ENCODE measurements around the gene OSMR. TPM values are rescaled to one million over a fixed set of nuclear protein-coding genes. Genes with fewer than 3 reads are reported as not detected.

Gene OSMR
- total RNA-seq (ENCODE audit: unreplicated experiment): 17.4 TPM
- long read RNA-seq, full-length matches to known transcripts: 1 of 4 reads
- long read RNA-seq, partial matches to known transcripts: 0 of 4 reads
- long read RNA-seq, other reads (novel, unspliced or antisense): 3 of 4 reads

DNA sequence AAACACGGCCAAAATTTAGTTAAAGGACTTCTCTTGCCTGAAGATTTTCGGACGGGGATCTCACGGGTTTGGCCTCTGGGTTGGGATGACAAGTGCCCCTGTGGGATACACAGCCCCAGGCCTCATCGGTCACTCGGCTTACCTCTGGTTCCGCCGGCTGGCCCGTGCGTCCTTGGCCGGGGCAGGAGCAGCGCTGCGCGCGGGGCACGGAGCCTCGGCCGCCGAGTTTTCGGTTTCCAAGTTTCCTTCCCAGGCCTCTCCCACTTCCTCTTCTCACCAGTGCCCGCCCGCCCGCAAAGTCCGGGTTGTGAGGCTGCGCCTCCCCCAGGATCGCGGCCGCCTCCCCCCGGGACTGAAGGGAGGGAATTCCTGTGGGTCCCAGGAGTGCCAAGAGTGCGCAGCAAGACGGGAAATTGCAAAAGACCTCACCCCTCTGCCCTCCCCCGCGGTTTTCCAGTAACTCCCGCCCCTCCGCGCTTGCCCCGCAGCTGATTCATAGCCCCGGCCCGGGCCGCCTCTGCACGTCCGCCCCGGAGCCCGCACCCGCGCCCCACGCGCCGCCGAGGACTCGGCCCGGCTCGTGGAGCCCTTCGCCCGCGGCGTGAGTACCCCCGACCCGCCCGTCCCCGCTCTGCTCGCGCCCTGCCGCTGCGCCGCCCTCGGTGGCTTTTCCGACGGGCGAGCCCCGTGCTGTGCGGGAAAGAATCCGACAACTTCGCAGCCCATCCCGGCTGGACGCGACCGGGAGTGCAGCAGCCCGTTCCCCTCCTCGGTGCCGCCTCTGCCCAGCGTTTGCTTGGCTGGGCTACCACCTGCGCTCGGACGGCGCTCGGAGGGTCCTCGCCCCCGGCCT lies at the start of gene OSMR:
Gene OSMR (plus strand): TSS at position 487 of the 853 bp plus-strand sequence. CDS start 23,033 bp downstream, outside the sequence.
- peak; percentile 73 for DNase-seq (ENCODE audit: low spot score)
- H3K4me1 Mint-ChIP-seq (ENCODE audit: unreplicated experiment): peaks cover 24% of the 10 kb centered on the region
- H3K9me3 Mint-ChIP-seq (ENCODE audit: unreplicated experiment): no peaks in the 10 kb centered on the region
- peaks cover 7% of the 10 kb centered on the region for H3K27me3 Mint-ChIP-seq (ENCODE audit: unreplicated experiment)
- H3K36me3 Mint-ChIP-seq (ENCODE audit: low read depth, unreplicated experiment): no peaks in the 10 kb centered on the region
- H3K4me3 Mint-ChIP-seq (ENCODE audit: unreplicated experiment): peak within 1 kb of the TSS; percentile 96
- TF ChIP-seq, protein P1, sequence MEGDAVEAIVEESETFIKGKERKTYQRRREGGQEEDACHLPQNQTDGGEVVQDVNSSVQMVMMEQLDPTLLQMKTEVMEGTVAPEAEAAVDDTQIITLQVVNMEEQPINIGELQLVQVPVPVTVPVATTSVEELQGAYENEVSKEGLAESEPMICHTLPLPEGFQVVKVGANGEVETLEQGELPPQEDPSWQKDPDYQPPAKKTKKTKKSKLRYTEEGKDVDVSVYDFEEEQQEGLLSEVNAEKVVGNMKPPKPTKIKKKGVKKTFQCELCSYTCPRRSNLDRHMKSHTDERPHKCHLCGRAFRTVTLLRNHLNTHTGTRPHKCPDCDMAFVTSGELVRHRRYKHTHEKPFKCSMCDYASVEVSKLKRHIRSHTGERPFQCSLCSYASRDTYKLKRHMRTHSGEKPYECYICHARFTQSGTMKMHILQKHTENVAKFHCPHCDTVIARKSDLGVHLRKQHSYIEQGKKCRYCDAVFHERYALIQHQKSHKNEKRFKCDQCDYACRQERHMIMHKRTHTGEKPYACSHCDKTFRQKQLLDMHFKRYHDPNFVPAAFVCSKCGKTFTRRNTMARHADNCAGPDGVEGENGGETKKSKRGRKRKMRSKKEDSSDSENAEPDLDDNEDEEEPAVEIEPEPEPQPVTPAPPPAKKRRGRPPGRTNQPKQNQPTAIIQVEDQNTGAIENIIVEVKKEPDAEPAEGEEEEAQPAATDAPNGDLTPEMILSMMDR (IDR thresholded peaks at IDR 0.05; ENCODE audit: unreplicated experiment): no peak
- H3K27ac Mint-ChIP-seq (ENCODE audit: unreplicated experiment): peak within 1 kb of the TSS; percentile 84

DNA sequence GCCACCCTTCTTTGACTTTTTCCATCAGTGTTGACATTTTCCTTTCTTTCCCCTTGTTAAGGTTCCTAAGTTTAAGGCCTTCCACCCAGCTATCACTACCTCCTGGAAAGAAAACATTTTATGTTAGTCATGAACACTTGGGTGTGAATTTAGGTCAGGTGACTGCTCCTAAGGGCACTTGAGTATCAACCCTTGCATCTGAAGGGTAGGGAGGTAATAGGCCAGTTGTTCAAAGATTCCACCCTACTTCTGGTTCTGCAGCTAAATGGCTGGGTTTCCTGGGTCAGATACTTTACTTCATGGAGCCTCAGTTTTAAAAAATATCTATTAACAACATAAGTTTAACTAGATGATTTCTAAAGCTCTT lies 49.1 kb upstream of the OSMR start:
- TF ChIP-seq, protein P1 (IDR thresholded peaks at IDR 0.05; ENCODE audit: unreplicated experiment): no peak
- Mint-ChIP-seq H3K27me3 (ENCODE audit: unreplicated experiment) (peaks cover 2% of the 10 kb centered on the region), H3K4me3 (ENCODE audit: unreplicated experiment) (no peak overlapping the region), H3K9me3 (ENCODE audit: unreplicated experiment) (no peaks in the 10 kb centered on the region), H3K27ac (ENCODE audit: unreplicated experiment) (no peak overlapping the region), H3K4me1 (ENCODE audit: unreplicated experiment) (no peaks in the 10 kb centered on the region), H3K36me3 (ENCODE audit: low read depth, unreplicated experiment) (no peaks in the 10 kb centered on the region)
- DNase-seq (ENCODE audit: low spot score): no peak

DNA sequence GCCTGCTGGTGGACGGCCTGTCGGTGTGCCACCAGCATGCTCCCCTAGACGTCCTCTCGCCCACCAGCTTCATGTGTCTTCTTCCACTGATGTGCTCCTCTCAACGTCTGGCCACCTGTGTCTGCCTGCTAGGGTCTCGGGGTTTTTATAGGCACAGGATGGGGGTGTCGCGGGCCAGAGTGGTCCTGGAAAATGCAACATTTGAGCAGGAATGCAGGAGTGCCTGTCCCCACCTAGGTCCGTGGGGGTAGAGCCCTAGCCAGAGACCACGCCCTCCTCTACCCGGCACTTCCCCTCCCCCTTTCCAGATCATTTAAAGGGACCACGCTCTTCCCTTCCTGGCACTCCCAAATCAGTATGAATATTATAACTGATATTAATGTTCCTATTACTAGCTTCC lies 48.0 kb upstream of the OSMR start:
- no peak overlapping the region for H3K4me3 Mint-ChIP-seq (ENCODE audit: unreplicated experiment)
- H3K27me3 Mint-ChIP-seq (ENCODE audit: unreplicated experiment): peaks cover 4% of the 10 kb centered on the region

DNA sequence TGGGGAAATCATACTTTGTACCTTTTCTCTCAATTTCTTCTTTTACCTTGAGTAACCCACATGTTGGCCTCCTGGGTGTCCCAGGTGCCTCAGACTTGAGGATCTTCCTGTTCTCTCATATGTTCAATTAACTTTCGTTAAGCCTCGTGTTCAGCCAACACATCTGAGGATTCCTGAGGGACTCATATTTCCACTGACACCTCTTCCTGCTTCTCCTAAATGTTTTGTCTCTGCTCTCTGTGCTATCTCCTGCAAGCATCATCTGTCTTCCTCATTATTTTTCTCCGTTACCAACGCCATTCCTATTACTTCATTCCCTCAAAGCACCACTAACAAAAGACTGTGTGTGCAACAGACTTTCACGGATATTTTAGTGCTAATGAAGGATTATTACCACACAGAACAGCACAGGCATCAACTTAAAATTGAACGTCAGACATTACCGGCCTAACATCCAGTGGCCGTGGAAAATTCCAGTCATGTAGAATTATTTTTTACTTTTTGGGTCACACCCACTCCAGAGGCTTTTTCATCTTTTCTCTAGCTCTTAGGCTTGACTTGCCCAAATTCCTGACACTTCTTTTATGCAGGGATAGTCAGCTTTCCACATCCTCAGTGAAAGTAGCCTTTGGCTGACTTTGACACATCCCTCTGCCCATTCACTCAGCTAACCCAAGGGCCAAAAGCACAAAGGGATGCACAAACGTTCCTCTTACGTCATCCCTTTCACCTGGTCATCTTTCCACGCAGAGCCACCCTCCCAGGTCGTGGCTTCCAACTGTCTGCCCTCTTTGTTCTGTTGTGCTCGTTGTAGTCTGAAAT lies 46.0 kb upstream of the OSMR start:
- H3K9me3 Mint-ChIP-seq (ENCODE audit: unreplicated experiment): no peaks in the 10 kb centered on the region
- no peaks in the 10 kb centered on the region for H3K4me1 Mint-ChIP-seq (ENCODE audit: unreplicated experiment)
- no peak overlapping the region for H3K4me3 Mint-ChIP-seq (ENCODE audit: unreplicated experiment)
- DNase-seq (ENCODE audit: low spot score): no peak
- H3K27ac Mint-ChIP-seq (ENCODE audit: unreplicated experiment): no peak overlapping the region
- TF ChIP-seq, protein P1 (IDR thresholded peaks at IDR 0.05; ENCODE audit: unreplicated experiment): no peak
- peaks cover 4% of the 10 kb centered on the region for H3K27me3 Mint-ChIP-seq (ENCODE audit: unreplicated experiment)
- no peaks in the 10 kb centered on the region for H3K36me3 Mint-ChIP-seq (ENCODE audit: low read depth, unreplicated experiment)

More for the DNA sequence above, 48.0 kb upstream of the OSMR start:
- TF ChIP-seq, protein P1 (IDR thresholded peaks at IDR 0.05; ENCODE audit: unreplicated experiment): no peak
- DNase-seq (ENCODE audit: low spot score): no peak
- Mint-ChIP-seq H3K27ac (ENCODE audit: unreplicated experiment) (no peak overlapping the region), H3K4me1 (ENCODE audit: unreplicated experiment) (no peaks in the 10 kb centered on the region), H3K36me3 (ENCODE audit: low read depth, unreplicated experiment) (no peaks in the 10 kb centered on the region), H3K9me3 (ENCODE audit: unreplicated experiment) (no peaks in the 10 kb centered on the region)

Data from endothelial cell (in vitro differentiated cells).